GM21447 (cell line): Measurements from ENCODE around the gene AHI1.
"Not testable (repeated sequence)": the region's sequence is repeated elsewhere in the genome, so short reads cannot be mapped to it uniquely, and the experiment has no call there.

ENCODE experiments used
- ATAC-seq: cut with Tn5 transposase; IDR thresholded peaks from one replicate; pipeline ENCODE4 v1.9.1; 2021; ENCODE audit not compliant: unreplicated experiment

The AHI1 gene

DNA sequence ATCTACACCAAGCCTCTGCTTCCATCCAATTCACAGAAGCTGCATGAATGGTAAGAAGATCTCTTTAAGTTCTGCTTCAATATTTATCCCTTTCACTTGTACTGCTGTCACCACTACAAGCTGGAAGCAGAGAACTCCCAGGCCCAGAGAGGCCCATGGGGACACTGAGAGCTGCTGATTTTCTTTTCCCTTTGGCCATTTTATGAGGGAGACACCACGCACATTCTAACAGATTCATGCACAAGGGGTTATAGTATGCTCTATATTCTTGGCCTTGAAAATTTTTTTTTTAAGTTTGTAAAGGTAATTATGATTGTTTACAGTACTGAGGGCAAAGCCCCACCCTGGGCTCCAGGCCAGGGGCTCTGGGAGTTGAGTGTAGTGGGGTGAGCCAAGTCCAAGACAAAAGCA lies 228.1 kb downstream of the AHI1 start:
- no peak for ATAC-seq

DNA sequence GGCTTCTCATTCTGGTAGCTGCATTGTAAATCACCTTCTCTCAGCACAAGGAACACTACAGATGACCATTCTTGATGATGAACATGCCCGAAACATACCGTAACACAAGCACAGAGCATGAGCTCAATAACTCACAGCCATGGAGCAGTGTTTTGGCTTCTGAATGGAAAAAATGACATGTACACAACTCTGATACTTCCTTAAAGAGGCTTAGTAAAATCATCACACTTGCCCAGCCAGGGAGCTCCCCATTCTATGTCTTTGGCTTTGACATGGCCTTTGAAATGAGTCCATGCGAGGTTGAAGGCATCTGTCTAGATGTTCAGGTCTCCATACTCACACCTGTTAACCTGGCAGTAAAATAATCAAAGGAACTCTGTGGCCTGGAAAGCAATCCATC lies 228.8 kb downstream of the AHI1 start:
- no peak for ATAC-seq

DNA sequence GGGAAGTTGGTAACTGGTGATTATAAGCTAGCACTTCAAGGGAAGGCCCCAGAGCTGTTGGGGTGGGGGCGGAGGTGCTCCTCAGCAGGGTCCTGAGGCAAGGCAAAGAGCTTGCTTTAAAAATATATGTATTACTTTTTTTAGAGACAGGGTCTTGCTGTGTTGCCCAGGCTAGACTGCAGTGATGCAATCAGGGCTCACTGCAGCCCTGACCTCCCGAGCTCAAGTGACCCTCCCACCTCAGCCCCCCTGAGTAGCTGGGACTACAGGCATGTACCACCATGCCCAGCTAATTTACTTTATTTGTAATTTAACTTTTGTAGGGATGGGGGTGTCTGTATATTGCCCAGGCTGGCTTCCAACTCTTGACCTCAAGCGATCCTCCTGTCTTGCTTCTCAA lies 229.3 kb downstream of the AHI1 start:
- ATAC-seq: no peak

DNA sequence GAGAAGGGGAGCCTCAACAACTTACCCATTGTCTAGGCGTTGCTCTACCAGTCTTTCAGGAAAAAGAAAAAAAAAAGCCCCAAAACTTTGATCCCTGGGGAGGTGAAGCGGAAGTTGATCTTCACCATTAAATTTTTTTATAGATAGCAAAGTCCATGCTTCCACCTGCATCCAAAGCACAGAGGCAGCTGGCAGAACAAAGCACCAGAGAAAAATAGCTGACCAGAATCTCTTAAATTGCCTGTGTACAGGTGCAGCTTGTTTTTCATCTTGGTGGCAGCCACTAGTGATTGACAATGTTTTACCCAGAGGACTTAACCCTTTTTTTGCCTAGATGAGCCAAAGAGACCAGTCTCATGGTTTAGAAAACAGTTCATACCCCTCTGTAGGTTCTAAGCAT lies 230.5 kb downstream of the AHI1 start:
- no peak for ATAC-seq

DNA sequence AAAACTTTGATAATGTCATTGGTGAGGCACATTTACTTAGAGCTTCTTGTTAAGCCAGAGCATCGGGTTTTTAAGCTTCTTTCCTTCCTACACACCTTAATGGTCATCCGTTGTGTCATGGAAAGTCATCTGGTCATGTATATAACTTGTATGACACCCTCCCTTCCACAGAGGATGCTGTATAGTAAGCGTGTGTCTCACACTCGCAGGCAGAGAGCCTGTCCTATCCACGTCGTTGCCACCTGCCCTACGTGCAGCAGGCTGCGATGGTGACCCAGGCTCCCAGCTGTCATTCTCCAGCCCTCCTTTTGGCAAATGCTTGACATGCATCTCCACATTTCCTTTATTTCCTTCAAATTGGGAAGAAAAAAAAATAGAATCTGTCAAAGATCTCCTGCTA lies 230.9 kb downstream of the AHI1 start:
- ATAC-seq: no peak

DNA sequence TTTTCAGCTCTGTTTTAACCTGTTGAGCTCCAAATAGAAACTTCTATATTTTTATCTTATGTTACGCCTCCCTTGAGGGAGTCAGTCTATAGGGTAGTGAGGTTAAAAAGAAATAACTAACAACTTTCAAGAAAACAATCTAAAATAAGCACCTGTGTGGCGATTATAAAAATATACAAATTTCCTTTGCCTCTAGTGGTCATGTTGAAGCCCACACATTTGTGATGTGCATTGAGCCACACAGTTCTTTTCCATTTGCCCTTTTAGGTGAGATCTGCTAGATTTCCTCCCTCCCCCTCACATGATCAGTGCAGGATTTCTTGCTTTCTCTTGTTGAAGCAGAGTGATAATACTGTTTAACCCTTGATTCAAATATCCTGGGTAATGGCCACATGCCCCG lies 232.3 kb downstream of the AHI1 start:
- ATAC-seq: no peak

DNA sequence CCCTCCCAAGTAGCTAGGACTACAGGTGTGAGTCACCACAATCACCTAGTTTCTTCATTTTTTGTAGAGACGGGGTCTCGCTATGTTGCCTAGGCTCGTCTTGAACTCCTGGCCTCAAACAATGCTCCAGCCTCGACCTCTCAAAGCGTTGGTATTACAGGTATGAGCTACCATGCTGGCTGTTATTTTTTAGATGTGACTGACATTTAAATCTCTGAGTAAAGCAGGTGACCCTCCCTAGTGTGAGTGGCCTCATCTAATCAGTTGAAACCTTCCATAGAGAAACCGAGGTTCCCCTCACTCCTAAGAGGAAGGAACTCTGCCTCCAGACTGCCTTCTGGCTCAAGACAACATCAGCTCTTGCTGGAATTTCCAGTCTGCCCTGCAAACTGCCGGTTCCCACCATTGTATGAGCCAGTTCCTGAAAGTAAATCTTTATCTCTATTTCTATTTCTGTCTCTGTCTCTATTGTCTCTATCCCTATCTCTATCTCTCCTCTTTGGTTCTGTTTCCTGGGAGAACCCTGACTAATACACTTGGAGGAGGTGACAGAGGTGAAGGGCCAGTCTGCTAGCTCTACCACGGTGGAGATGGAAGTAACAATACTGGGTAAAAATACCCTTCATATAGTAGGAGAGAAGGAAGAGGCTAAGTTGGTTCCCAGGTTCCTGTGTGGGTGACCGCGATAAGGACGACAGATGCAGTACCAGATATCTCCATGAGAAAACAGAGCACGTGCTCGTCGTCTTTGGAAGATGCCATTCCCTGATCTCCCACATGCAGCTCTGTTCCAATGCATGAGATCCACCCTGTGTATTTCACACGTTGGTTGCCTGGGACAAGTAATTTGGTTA lies 235.4 kb downstream of the AHI1 start:
- ATAC-seq: no peak

DNA sequence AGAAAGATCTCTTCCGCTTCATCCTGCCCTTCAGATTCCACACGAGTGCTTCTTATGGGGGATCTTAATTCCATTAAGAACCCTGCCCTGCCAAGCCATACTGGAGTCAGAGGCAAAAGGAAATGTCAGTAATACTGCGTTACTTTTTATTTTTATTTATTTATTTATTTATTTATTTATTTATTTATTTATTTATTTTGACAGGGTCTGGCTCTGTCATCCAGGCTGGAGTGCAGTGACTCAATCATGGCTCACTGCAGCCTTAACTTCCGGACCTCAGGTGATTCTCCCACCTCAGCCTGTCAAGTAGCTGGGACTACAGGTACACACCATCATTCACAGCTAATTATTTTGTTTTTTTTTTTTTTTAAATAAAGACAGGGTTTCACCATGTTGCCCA lies 236.9 kb downstream of the AHI1 start:
- ATAC-seq: no peak

DNA sequence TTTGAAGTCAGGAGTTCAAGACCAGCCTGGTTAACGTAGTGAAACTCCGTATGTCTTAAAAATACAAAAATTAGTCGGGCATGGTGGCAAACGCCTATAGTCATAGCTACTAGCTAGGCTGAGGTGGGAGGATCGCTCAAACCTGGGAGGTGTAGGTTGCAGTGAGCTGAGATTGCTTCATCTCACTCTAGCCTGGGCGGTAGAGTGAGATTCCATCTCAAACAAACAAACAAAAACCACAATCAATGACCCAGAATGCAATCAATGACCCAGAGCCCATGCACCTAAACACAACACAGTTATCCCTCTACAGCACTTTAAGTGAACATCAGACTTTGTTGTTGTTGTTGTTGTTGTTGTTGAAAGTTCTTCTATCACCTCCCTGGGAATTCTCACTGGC lies 238.6 kb downstream of the AHI1 start:
- ATAC-seq: no peak

DNA sequence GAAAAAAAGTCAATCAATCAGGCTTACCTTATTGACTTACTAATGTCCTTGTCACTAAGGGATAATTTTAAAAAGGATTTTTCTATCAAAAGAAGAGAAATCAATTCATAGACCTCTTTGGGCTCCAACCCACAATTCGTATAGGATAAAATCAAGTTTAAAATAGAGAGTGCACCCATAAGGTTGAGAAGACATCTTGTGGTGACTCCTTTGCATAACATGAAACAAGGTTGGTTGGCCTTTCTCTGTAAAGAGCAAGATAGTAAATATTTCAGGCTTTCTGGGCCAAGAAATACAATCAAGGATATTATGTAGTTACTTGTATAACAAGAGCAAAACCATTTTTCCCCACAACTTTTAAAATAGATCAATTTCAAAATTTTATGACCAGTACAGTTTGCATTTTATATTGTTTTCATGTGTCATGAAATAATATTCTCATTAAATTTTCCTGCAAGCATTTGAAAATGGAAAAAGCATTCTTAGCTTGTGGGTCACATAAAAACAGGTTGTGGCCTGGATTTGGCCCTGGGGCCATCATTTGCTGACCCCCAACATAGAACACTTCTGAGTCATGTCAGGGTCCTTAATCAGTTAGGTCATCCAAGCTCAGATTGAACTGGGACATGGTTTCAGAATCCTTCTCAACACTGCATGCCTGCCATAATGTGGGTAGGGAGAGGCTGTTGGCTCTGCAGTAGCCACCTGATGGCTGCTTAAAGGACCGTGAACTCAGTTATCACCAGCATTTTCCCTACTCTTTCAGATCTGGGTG lies 239.7 kb downstream of the AHI1 start:
- ATAC-seq: no peak

DNA sequence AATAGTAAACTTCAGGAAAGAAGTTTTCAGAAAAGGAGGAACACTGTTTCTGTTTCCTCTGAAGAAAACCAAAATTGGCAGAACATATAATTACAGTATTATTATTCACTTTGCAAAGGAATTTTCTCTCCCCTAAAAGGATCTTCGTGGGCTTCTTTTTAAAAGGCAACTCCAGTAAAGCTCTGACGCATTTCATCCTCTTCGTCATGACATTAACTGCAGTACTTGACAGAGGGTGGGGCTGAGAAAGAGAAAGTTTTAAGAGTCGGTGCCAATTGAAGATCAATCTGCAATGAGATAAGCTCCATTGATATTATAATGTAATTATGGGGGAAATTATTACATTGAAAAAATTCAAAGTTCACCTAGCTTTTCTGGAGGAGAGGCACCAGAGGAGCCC lies 240.7 kb downstream of the AHI1 start:
- ATAC-seq: no peak

DNA sequence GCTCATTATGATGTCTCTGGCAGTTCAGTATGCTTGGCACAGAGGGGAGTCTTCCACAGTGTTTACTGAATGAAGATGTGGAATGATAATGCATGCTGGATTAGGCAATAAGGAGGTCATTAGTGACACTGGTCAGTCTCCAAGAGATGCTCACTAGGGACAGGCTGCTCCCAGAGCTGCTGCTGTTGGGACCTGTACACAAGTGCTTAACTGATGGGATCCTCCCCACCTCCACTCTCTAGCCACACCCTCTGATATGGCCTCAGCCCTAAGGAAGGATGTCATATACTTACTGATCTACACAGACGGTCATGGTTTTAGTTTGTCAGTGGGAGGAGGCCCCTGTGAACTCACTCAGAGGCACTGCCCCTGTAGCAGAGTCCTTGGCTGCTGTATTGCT lies 243.1 kb downstream of the AHI1 start:
- ATAC-seq: no peak

DNA sequence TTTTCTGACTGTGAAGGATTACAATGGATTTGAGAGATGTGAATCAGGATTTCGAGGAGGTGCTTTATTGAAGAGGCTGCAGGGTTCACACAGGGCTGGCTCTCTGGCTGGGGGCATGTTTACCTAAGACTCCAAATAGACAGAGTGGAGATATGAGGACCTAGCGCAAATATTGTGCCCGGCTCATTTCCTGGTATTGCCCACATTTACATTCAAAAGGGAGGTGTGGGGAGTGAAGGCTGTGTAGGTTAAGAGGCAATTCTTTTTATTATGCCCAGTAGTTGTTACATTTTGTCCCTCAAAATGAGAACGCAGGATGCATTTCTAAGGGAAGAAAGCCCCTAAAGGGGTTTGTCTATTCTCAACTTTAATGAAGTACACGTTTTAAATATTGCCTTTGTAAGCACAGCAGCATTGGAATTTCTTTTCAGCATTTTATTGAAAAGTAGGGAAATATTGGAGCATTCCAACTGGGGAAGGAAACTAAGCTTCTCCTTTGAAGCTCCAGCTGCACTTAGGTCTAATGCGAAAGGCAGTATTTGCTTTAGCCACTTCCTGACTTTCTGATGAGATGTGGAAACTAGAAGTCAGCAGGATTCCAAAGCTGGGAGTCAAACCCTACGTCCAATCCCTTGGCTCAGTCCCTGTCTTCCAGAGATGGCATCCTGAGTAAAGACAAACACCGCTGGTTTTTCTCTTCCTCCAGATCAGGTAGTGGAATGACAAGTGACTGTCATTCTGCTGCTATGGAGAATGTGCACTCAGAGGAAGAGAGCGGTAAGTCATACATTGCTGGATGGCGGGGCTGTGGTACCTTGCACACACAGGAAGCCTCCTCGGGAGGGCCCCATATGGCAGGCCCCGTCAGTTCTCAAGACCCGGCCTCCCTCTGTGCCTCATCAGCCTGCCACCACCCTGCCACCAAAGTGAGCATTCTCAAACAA lies 245.8 kb downstream of the AHI1 start:
- ATAC-seq: no peak

DNA sequence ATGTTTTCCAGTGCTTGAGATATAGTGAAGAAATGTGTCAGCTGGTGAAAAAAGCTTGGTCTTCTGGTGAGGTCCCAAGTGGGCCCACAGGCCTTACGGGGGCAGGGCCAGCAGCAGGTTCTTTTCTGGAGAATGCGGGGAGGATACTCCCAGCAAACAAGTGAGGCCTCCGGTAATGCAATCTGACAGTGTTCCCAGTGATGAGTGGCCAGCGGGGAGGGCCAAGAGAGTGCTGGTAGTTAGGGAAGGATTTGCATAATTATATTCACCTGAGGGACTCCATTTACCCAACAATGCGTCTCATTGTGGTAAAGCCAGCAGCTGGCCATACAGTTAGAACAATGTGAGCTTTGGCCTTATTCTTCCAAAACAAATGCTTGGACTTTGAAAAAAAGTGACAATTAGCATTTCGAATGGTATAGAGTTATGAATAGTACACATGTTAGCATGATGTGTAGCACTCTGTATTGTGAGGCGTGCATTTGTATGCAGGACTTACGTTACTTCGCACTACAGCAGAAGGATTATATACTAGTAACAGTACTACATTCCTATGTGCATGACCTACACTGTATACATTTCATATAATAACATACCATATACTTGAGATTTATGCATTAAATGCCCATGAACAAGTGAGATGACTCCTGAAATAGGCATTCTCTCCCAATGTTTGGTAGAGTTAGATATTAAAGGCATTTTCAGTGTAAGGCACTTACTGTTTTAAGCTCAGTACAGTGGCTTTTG lies 246.6 kb downstream of the AHI1 start:
- no peak for ATAC-seq

DNA sequence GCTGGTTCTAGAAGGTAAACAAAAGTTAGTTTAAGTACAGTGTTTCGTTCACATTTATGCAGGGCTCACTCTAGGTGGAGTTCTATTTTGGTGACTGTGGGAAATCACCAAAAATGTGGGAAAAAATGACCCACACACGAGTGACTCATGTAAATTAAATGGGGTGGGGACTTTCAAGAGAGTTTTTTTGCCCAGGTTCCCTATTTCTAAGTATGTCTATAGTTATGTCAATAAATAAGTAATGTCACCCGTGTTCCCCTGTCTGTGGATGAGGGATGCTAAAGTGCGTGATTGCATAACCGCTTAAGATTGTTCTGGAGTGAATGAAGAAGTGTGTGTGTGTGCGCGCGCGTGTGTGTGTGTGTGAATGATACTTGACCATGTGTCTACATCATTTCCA lies 247.3 kb downstream of the AHI1 start:
- ATAC-seq: no peak

DNA sequence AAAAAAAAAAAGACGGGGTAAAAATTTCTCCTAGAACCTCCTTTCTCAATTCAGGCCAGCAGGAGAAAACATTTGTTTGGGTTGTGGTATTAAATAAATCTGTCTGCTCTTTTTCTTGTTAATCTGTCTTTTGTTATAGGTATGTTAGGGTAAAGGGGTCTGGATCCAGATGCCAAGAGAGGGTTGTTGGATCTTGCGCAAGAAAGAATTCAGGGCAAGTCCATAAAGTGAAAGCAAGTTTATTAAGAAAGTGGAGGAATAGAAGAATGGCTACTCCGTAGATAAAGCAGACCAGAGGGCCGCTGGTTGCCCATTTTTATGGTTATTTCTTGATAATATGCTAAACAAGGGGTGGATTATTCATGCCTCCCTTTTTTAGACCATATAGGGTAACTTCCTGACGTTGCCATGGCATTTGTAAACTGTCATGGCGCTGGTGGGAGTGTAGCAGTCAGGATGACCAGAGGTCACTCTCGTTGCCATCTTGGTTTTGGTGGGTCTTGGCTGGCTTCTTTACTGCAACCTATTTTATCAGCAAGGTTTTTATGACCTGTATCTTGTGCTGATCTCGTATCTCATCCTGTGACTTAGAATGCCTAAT lies 251.0 kb downstream of the AHI1 start:
- not testable (repeated sequence) for ATAC-seq

DNA sequence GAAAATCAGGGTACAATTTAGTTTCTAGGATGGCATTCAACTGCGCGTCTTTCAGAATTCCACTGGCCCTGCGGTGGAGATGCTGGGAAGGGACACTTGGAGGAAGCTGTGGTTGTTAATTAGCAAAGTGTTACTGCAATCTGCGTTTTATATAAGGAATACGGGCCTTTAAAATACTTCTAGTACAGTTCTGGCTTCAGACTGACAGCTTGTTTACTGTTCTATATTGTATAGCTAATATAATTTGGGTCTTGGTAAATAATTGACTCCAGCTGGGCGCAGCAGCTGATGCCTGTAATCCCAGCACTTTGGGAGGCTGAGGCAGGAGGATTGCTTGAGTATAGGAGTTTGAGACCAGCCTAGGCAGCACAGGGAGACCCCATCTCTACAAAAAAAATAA lies 252.7 kb downstream of the AHI1 start:
- ATAC-seq: no peak

DNA sequence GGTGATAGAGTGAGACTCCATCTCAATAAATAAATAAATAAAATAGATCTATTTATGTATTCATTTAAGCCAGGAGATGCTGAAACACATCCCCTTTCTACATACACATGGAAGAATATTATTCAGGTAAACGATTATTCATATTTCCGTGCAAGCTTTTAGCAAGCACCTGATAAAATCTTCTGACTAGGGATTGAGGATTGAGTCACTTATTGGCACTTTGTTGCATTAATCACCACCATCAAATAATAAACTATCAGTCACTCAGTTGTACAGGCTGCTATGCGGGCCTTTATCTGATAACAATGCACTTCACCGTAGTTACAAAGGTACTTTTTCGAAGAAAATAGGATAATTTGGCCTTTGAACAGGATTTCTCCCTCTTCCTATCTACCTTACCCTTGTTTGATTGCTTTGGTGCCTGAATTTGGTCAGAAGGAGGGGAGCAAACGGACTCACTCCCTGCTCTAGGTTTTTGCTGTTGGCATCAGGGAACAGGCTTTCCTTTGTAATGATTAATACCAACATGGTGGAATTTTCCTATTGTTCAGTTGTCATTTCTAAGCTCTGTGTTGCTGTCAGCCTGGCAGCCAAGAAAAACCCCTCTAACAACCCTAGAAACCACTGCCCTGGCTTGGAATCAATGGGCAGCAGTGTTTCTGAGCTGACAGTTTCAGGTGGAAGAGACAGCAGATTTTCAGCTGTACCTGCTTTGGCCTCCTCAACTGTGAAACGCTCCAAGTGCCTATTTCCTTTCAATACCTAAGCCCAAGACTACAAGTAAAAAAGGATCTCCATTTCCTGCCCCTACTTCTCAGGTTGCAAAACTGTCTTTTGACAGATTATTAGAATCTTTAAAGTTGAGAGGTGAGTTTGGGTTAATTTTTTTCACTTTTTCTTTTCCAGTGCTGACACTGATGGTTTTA lies 253.4 kb downstream of the AHI1 start:
- ATAC-seq: no peak

DNA sequence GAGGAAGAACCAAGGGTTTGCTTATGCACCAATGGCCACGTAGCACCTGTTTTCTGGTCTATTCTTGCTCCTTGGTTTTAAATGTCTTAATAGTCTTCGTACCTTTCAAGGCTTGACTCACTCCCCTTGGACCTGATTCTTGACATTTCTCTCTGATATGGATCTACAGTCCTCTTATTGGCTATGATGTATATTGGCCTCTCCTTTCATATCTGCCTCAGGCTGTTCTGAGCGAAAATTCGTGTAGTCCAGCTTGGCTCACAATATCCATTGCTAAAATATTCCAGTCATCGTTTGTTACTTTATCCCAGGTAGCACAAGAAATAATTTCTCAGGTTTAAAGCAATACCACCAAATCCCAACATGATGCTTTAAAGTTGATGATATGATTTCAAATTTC lies 256.8 kb downstream of the AHI1 start:
- ATAC-seq: no peak
